ENCODE measurements around the gene HCN1.

HCN1 gene

DNA sequence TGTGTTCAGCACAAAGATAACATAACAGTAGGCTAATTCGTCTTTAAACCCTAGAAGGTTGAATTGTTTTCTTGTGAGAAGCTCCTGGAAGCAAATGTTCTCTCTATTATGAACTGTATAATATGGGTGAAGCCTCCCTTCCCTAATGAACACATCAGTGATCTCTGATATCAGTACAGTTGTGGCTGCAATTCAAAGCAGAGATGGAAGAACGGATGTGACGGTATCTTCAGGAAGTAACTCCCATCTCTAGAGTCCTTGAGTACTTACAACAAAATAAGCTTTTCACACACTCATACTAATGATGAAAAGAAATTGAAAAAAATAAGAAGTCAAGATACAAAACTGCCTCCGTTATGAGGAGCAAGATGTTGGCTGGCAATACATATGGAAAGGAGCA, 4.5 kb downstream of the HCN1 start:
- no peak overlapping the region for H2AFZ ChIP-seq
- TF ChIP-seq, protein P1, sequence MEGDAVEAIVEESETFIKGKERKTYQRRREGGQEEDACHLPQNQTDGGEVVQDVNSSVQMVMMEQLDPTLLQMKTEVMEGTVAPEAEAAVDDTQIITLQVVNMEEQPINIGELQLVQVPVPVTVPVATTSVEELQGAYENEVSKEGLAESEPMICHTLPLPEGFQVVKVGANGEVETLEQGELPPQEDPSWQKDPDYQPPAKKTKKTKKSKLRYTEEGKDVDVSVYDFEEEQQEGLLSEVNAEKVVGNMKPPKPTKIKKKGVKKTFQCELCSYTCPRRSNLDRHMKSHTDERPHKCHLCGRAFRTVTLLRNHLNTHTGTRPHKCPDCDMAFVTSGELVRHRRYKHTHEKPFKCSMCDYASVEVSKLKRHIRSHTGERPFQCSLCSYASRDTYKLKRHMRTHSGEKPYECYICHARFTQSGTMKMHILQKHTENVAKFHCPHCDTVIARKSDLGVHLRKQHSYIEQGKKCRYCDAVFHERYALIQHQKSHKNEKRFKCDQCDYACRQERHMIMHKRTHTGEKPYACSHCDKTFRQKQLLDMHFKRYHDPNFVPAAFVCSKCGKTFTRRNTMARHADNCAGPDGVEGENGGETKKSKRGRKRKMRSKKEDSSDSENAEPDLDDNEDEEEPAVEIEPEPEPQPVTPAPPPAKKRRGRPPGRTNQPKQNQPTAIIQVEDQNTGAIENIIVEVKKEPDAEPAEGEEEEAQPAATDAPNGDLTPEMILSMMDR (IDR thresholded peaks at IDR 0.05) = no peak
- H3K4me2 ChIP-seq (ENCODE audit: low read length) = no peak overlapping the region
- no peaks in the 10 kb centered on the region for H3K9me3 ChIP-seq (ENCODE audit: control insufficient read depth, low read length)
- H3K4me3 ChIP-seq (ENCODE audit: low read depth, low read length) = no peak overlapping the region
- no peaks in the 10 kb centered on the region for H3K4me1 ChIP-seq
- H3K27ac ChIP-seq = no peak overlapping the region
- H3K36me3 ChIP-seq (ENCODE audit: control insufficient read depth, insufficient read depth, low read length) = no peaks in the 10 kb centered on the region
- no peaks in the 10 kb centered on the region for H3K27me3 ChIP-seq (ENCODE audit: control insufficient read depth, insufficient read depth, low read length)
- H3K79me2 ChIP-seq = no peaks in the 10 kb centered on the region
- no peak overlapping the region for H3K9ac ChIP-seq

DNA sequence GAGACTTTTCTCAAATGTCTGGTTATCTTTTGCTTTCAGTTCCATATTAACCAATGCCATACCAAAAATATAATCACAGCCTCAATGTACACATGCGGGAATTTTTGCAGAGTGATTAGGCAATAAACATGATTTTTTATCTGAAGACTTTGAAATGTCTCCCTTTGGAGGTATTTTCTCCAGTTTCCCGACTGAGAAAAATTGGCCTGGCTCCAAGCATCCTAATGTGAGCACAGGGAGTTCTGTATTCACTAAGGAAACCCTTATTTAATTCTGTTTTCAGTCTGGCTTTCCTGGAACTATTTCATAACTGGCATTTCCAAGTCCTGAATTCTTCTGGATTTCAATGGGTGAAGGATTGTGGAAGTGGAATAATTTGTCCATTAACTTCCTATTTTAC, 8.5 kb downstream of the HCN1 start:
- H2AFZ ChIP-seq = no peak overlapping the region
- no peak overlapping the region for H3K4me2 ChIP-seq (ENCODE audit: low read length)
- H3K9me3 ChIP-seq (ENCODE audit: control insufficient read depth, low read length) = no peaks in the 10 kb centered on the region
- TF ChIP-seq, protein P1 (IDR thresholded peaks at IDR 0.05) = no peak
- no peaks in the 10 kb centered on the region for H3K79me2 ChIP-seq
- no peak overlapping the region for H3K9ac ChIP-seq
- H3K36me3 ChIP-seq (ENCODE audit: control insufficient read depth, insufficient read depth, low read length) = no peaks in the 10 kb centered on the region
- no peak overlapping the region for H3K4me3 ChIP-seq (ENCODE audit: low read depth, low read length)
- H3K27ac ChIP-seq = no peak overlapping the region
- no peaks in the 10 kb centered on the region for H3K4me1 ChIP-seq
- no peaks in the 10 kb centered on the region for H3K27me3 ChIP-seq (ENCODE audit: control insufficient read depth, insufficient read depth, low read length)

DNA sequence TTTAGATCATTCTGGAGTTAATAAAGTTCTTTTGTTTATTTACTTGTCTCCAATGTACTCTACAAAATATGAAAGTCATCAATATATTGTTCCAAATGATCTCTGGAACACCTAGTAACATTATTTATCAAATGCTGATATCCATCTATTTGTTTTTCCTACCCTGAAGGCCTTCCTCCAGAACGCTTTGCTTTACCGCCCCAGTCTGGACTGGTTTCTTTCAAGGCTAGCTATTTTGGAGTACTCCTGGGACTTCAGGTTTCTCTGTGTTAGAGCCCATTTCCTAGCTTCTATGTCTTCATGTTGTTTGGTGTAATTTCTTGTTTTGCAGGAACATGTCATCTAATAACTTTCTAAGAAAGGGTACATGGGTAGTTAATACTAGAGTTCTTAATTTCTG, 9.6 kb downstream of the HCN1 start:
- Histone ChIP-seq H3K27ac (no peak overlapping the region), H2AFZ (no peak overlapping the region)

DNA sequence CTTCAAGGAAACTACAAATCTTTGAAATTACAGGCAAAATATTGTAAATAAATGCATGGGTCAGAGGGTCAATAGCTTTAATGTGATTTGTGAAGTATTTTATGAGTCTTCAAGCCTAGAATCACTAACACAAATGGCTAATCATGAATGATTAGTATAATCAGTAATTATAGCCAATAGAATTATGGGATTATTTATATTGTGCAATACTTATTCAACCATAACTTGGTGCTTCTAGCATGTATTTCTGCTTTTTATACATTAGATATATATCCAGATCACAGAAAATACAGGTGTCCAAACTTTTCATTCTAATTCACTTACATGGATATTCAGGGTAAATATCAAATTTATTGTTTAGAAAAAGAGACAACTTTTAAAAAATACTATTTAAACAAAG, 12.1 kb downstream of the HCN1 start:
- H3K4me2 ChIP-seq (ENCODE audit: low read length) = no peak overlapping the region
- no peak overlapping the region for H3K27ac ChIP-seq
- no peak overlapping the region for H2AFZ ChIP-seq
- TF ChIP-seq, protein P1 (IDR thresholded peaks at IDR 0.05) = no peak
- no peaks in the 10 kb centered on the region for H3K27me3 ChIP-seq (ENCODE audit: control insufficient read depth, insufficient read depth, low read length)
- no peak overlapping the region for H3K4me3 ChIP-seq (ENCODE audit: low read depth, low read length)
- H3K9ac ChIP-seq = no peak overlapping the region
- H3K79me2 ChIP-seq = no peaks in the 10 kb centered on the region
- H3K36me3 ChIP-seq (ENCODE audit: control insufficient read depth, insufficient read depth, low read length) = no peaks in the 10 kb centered on the region
- no peaks in the 10 kb centered on the region for H3K9me3 ChIP-seq (ENCODE audit: control insufficient read depth, low read length)
- H3K4me1 ChIP-seq = no peaks in the 10 kb centered on the region

More for the DNA sequence above, 9.6 kb downstream of the HCN1 start:
- Histone ChIP-seq H3K4me3 (ENCODE audit: low read depth, low read length) (no peak overlapping the region), H3K9ac (no peak overlapping the region), H3K79me2 (no peaks in the 10 kb centered on the region), H3K36me3 (ENCODE audit: control insufficient read depth, insufficient read depth, low read length) (no peaks in the 10 kb centered on the region), H3K4me2 (ENCODE audit: low read length) (no peak overlapping the region), H3K9me3 (ENCODE audit: control insufficient read depth, low read length) (no peaks in the 10 kb centered on the region), H3K4me1 (no peaks in the 10 kb centered on the region), H3K27me3 (ENCODE audit: control insufficient read depth, insufficient read depth, low read length) (no peaks in the 10 kb centered on the region)
- TF ChIP-seq, protein P1 (IDR thresholded peaks at IDR 0.05) = no peak

DNA sequence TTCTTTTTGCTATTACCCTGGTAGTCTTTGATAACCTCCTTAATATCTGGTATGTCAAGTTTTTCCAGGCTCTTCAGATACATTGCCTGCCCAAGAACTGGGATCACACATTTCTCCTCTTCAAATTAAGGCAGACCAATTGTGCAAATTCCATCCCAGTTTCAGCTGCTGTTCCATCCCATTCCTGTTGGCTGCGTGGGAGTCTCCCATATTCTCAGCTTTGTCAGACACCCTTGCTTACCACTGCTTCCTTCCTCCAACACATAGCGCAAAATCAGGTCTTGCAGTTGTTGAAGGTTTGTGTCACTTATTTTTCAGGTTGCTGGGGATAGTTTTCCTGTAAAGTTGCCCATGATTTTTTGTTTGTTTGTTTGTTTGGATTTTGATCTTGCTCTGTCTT, 15.2 kb downstream of the HCN1 start:
- TF ChIP-seq, protein P1 (IDR thresholded peaks at IDR 0.05) = no peak
- Histone ChIP-seq H3K27me3 (ENCODE audit: control insufficient read depth, insufficient read depth, low read length) (no peaks in the 10 kb centered on the region), H3K4me1 (no peaks in the 10 kb centered on the region)

More for the DNA sequence above, 15.2 kb downstream of the HCN1 start:
- H3K4me3 ChIP-seq (ENCODE audit: low read depth, low read length) = no peak overlapping the region
- H2AFZ ChIP-seq = no peak overlapping the region
- no peaks in the 10 kb centered on the region for H3K79me2 ChIP-seq
- H3K4me2 ChIP-seq (ENCODE audit: low read length) = no peak overlapping the region
- no peak overlapping the region for H3K27ac ChIP-seq
- no peaks in the 10 kb centered on the region for H3K36me3 ChIP-seq (ENCODE audit: control insufficient read depth, insufficient read depth, low read length)
- no peak overlapping the region for H3K9ac ChIP-seq
- H3K9me3 ChIP-seq (ENCODE audit: control insufficient read depth, low read length) = no peaks in the 10 kb centered on the region

Data from parathyroid adenoma (tissue), 2 donors.